HG03139 (cell line): ENCODE data around the gene KCTD11.
"Not testable (repeated sequence)": the region's sequence is repeated elsewhere in the genome, so short reads cannot be mapped to it uniquely, and the experiment has no call there.

Experiments
- ATAC-seq: cut with Tn5 transposase; IDR thresholded peaks from one replicate; pipeline ENCODE4 v1.9.1; 2021; ENCODE audit not compliant: unreplicated experiment

The KCTD11 gene

DNA sequence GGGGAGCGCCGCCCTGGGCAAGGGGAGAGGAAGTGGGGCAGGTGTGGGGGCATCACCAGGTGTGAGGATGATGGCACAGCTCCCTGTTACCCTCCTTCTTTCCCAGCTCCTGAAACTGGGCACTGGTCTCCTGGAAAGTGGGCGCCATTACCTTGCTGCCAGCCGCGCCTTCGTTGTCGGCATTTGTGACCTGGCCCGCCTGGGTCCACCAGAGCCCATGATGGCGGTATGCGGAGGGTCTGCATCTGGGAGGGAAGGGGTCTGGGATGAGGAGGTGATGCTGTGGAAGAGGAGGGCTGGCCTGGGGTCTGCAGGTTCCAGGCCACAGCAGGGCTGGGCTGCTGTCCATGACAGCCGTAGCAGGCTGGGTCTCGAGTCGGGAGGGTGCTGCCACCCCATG is 10.1 kb upstream of the KCTD11 start:
- no peak for ATAC-seq

DNA sequence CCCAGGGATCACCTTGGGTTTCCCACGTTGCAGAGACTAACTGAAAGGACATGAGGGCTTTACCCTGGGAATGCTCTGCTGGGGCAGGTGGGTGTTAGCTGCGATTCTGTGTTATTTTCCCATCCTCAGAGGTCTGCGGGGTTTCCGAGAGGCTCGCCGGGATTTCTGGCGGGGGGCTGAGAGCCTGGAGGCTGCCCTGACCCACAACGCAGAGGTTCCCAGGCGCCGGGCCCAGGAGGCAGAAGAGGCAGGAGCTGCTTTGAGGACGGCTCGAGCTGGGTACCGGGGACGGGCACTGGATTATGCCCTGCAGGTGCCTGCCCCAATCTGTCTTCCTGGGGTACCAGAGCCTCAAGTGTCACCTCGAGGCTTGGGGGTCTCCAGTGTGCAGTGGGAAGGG is 8.7 kb upstream of the KCTD11 start:
- ATAC-seq: no peak

DNA sequence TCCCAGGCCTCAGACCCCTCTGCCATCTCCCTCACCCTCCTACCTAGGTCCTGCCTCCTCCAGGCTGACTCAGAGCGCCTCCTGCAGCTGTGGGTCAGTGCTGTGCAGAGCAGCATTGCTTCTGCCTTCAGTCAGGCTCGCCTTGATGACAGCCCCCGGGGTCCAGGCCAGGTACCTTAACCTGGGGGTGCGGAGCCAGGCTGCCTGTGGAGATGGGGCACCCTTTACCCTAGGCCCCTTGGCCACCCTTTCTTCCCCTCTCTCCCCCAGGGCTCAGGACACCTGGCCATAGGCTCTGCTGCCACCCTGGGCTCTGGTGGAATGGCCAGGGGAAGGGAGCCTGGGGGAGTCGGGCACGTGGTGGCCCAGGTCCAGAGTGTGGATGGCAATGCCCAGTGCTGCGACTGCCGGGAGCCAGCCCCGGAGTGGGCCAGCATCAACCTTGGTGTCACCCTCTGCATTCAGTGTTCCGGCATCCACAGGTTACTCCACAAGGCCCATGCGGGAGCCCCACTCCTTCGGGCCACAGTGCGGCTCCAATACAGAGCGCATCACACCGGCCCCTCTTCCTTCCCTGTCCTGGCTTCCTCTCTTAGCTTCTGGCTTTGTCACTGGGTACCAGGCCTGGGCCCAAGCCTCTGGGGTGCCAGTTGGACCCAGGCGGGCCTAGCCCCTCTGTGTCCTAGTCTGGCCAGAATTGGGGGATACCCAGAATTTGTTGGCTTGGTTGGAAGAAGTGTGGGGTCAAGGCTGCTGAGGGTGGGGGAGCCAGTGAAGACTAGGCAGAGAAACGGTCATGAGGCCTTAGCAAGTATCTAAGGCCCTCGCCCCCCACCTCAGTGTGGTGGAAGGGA is 5.0 kb upstream of the KCTD11 start:
- ATAC-seq: no peak

DNA sequence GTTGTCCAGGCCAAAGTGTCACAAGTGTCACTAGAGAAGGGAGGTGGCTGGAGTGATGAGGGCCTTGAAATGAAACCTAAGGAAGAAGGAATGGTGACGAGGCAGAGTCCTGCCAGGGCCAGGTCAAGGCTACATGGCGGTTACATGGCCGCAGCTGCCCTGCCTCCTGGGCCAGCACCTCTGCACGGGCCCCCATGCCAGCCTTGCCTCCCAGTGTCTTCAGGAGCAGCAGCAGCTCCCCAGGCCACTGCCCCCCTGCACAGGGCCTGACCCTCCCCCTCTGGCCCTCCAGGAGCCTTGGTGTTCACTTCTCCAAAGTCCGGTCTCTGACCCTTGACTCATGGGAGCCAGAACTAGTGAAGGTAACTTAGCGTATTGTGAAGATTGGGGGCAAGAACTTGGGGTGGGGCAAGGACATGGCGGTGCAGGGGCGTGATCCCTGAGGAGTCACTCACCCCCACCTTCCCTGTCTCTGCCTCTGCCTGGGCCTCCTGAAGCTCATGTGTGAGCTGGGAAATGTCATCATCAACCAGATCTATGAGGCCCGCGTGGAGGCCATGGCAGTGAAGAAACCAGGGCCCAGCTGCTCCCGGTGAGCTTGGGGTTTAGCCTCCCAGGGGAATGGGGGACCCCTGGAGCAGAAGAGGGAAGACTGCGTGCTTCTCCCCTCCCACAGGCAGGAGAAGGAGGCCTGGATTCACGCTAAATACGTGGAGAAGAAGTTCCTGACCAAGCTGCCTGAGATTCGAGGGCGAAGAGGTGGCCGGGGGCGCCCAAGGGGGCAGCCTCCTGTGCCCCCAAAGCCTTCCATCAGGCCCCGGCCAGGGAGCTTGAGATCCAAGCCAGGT is 4.1 kb upstream of the KCTD11 start:
- no peak for ATAC-seq

DNA sequence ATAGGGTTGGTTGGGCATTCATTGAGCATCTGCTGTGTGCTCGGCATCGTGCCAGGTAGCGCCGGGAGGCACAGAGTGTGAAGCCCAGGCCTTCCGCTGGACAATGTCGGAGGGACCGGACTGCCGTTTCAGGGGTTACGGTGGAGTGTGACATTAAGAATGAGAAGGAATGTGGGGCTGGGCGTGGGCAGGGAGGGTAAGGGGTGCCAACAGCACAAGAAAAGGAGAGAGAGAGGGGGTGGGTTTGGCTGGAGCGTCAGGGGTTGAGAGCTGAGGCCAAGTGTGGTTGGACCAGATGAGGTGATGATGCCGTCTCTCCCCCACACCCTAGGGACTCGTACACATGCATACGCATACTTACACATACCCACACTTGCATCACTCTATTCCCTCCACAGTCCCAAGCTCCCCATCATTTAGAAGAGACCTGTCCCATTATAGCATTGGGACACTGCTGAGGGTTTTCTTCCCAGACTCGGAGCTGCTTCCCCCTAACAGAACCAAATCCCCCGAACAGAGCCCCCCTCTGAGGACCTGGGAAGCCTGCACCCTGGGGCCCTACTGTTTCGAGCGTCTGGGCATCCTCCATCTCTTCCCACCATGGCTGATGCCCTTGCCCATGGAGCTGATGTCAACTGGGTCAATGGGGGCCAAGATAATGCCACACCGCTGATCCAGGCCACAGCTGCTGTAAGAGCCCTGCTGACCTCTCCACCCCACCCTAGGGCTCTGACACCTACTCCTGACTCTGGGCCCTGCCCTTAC is 3.3 kb upstream of the KCTD11 start:
- ATAC-seq: no peak

DNA sequence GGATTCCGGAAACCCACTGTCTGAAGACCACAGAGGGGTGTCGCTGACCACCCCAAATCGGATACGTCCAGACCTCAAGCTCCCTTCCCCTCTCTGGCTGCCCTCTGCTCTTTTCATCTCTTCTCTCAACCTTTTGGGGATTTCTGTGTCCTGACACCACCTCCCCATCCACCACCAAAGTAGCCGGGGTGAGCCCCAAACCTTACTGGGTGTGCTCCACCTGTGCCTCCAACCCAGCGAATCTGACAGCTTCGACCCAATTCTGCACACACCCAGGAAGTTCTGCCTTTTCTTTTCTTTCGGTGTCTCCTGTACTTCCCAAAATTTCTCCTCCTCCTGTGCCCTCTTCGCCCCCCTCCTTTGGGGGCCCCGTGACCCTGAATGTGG is 534 bp downstream of the KCTD11 start:
- no peak for ATAC-seq

DNA sequence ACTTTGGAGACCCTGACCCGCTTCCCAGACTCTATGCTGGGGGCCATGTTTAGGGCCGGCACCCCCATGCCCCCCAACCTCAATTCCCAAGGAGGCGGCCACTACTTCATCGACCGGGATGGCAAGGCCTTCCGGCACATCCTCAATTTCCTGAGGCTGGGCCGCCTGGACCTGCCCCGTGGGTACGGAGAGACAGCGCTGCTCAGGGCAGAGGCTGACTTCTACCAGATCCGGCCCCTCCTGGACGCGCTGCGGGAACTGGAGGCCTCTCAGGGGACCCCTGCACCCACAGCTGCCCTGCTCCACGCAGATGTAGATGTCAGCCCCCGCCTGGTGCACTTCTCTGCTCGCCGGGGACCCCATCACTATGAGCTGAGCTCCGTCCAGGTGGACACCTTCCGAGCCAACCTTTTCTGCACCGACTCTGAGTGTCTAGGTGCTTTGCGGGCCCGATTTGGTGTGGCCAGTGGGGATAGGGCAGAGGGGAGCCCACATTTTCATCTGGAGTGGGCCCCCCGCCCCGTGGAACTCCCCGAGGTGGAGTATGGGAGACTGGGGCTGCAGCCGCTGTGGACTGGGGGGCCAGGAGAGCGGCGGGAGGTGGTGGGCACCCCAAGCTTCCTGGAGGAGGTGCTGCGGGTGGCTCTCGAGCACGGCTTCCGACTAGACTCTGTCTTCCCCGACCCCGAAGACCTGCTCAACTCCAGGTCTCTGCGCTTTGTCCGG is 1.1 kb downstream of the KCTD11 start:
- ATAC-seq: no peak

DNA sequence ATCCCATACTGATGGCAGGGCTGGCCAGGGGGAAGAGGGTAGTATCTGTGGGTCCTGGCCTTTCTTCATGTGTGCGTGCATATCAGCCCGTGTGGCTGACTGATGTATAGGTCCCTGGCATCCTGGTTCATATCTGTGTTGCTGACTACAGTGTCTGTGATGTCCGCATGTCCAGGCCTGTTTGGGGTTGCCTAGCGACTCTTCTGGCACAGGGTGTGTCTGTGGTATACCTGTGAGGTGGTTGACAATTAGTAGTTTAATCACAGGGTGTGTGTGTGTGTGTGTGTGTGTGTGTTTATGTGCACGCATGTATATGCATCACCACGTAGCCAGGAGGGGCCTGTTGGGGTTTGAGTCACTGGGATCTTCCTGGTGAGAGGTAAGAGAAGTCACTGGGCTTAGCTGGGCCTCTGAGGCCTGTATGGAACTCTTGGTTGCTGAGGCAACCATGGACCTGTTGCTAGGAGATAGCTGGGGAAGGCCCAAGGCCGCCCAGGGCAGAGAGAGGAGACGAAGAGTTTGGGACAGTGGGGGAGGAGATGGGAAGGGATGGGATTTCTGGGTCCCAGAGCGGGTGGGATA is 2.4 kb downstream of the KCTD11 start:
- ATAC-seq: no peak

DNA sequence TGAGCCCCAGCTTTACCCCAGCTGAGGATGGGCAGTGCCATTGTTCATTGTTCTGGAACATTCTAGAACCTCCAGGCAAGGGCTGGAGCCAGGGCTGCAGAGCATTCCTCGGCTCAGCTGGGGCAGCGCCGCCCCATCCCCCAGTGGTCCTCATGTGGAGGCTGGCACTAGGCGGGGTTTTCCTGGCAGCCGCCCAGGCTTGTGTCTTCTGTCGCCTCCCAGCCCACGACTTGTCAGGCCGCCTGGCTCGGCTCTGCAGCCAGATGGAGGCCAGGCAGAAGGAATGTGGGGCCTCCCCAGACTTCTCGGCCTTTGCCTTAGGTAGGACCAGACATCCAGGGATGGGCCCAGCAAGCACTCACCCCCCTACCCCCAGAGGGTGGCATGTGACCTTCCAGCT is 3.1 kb downstream of the KCTD11 start, which contains the start of gene TMEM95:
TSS of gene TMEM95 (plus strand) at position 104 of the 400 bp plus-strand sequence. CDS start at position 153, 49 bp downstream.
- no peak for ATAC-seq

DNA sequence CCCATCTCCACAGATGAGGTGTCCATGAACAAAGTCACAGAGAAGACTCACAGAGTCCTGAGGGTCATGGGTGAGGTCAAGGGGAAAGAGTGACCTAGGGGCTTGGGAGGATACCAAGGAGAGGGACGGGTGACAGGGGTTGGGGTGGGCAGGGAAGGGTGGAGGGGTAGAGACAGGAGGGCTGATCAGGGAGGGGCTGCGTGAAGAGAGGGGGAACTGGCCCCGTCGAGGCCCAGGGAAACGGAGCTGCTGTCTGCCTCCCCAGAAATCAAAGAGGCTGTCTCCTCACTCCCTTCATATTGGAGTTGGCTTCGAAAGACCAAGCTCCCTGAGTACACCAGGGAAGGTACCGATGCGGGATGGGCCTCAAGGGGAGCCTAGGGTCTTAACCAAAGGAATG is 3.6 kb downstream of the KCTD11 start:
- no peak for ATAC-seq

DNA sequence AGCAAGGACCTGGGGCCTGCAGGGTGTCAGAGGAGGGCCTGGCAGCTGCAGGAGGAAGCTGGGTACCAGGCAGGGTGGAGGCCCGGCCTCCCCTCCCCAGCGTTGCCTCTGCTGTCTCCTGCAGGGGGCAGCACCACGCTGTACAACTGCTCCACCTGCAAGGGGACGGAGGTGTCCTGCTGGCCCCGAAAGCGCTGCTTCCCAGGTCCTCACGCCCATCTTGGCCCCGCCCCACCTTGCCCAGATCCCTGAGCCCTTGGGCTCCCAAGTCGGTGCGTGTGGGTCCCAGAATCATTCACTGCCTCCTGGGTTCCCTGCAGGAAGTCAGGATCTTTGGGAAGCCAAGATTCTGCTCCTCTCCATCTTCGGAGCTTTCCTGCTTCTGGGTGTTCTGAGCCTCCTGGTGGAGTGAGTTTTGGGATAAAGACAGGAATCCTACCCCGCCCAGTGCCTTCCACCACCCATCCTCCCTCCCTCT is 4.1 kb downstream of the KCTD11 start:
- no peak for ATAC-seq

DNA sequence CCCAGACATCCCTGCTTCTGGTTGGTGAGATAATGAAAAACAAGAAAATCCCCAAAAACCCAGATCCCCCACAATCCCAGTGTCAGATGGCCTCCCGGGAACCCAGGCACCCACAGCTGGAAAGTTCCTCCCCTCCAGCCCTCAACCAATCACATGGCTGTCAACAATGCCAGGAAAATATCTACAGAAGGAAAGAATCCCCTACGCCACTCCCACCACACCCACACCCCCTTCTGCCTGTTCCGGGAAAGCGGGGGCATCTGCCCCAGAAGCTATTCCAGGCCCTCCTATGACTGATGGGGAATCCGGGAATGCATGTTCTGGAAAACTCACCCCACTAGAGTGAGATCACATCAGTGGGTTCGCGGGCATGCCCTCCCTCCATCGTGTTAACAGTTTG is 4.8 kb downstream of the KCTD11 start:
- no peak for ATAC-seq

DNA sequence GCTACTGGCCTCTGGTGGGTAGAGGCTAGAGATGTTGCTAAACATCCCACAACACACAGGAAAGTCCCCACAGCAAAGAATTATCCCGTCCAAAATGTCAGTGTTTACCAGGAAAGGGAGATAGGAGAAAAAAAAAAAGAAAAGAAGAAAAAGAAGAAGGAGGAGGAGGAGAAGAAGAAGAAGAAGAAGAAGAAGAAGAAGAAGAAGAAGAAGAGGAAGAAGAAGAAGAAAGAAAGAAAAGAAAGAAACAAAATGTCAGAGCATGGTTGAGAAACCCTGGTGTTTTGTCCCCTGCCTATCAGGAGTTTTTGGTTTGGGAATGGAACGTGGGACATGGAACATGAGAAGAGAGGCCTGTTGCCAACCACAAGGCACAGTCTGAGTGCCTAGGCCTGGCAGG is 5.4 kb downstream of the KCTD11 start:
- no peak for ATAC-seq

DNA sequence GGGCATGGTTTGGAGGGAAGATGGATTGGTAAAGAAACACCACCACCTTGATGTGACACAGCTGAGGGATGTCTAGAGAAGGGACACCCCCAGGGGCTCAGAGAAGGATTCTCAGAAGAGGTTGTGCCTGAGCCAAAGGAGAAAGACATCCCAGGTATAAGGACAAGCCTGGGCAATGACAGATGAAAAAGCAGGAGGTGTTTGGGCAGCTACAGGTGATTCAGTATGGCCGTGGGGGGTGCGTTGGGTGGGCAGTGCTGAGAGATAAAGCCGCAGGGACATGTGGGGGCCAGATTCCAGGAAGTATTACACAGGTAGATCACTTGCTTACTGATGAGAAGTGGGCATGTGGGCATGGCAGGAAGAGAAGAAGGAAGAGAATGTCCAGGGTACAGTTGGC is 9.9 kb downstream of the KCTD11 start:
- ATAC-seq: no peak

DNA sequence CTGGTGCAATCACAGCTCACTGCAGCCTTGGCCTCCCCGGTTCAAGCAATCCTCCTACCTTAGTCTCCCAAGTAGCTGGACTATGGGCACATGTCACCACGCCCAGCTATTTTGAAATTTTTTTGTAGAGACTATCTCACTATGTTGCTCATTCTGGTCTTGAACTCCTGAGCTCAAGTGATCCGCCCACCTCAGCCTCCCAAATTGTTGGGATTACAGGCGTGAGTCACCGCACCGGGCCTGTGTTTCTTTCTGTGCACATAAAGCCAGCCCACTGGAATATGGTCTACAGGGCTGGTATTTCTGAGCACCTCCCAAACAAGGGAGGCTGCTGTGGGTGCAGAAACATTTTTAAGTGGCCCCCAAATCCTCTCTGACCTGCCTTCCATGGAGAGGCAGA is 11.3 kb downstream of the KCTD11 start:
- ATAC-seq: no peak

DNA sequence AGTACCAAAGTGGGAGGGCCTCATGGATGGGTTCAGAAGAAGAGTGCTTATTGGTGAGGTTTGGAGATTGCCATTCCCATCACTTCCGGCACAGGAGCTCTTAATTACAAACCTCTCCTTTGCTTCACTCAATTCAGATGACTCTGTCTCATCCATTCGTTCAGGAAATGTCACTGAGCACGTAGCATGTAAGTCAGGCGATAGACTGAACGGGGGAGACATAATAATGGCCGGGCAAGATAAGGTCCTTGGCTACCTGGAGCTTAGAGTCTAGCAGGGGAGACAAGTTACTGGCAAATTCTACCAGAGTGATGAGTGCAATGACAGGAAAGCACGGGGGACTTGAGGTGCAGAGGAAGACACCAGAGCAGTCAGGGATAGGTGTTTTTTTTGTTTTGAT is 14.0 kb downstream of the KCTD11 start:
- not testable (repeated sequence) for ATAC-seq

DNA sequence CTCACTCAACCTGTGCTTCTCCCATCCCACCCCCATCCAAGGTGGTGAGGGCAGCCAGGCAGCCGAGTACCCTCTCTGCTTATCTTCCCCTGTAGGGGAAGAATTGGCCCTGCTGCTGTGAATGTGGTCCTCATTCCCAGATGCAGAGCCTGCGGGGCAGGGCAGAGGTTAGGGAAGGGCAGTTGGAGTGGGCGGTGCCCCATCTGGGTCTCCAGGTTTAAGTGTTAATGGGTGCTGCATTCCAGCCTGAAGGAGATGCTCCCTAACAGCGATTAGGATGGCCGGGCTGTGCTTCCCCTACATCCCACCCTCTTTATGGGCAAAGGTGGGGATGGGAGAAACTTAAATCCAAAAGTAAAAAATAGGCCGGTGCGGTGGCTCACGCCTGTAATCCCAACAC is 15.1 kb downstream of the KCTD11 start:
- no peak for ATAC-seq

DNA sequence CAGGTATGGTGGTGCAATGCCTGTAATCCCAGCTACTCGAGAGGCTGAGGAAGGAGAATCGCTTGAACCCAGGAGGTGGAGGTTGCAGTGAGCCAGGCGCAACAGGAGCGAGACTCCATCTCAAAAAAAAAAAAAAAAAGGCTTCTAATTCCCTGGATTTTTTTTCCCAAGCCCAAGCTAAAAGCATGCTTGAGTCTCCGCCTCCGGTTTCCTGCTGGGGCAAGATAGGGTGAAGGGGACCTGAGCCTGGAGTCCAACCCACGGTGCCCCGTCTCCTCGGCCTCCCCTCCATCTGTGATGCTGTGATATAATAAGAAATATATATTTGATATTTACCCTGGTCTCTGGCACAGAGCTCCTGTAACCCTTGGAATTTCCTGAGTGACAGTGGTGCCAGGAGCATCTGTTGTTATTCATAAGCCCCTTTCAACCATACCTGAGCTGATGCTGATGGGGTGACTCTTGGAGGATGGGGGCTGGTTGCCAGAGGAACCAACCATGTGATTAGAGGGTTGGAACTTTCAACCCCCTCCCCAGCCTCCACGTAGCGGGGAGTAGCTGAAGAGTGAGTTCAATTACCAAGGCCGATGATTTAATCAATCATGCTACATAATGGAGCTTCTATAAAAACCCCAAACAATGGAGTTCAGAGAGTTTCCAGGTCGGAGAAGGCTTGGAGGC is 16.1 kb downstream of the KCTD11 start:
- ATAC-seq: no peak

DNA sequence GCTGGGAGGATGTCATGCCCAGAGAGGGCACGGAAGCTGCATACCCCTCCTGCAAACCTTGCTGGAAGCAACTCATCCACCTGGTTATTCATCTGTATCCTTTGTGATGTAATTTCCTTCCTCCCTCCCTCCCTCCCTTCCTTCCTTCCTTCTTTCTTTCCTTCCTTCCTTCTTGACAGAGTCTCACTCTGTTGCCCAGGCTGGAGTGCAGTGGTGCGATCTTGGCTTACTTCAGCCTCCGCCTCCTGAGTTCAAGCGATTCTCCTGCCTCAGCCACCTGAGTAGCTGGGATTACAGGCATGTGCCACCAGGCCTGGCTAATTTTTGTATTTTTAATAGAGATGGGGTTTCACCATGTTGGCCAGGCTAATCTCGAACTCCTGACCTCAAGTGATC is 16.6 kb downstream of the KCTD11 start:
- ATAC-seq: not testable (repeated sequence)

DNA sequence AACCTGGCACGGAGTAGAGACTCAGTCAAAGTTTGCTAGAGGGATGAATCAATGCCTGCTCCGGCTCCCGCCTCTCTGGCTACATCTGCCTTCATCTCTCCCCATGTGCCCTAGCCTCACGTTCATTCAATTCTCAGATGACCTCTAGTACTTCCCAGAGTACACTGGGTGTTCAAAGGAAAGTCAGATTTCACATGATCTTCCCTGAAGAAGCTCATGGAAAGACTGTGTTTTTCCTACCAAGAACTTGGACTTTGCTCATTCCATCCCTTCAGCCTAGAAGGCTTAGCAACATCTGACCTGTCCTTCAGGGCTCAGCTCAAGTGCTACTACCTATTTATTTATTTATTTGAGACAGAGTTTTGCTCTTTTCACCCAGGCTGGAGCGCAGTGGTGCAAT is 17.9 kb downstream of the KCTD11 start:
- ATAC-seq: no peak
